GM12874 (cell line): ENCODE results near the gene EHBP1.

Experiments used
- CTCF ChIP-seq: IDR thresholded peaks from 2 replicates; pipeline ENCODE4 v1.5.1; 2011; ENCODE audit warnings: low read depth, mild to moderate bottlenecking, control low read depth, low read length, moderate library complexity; ENCODE audit not compliant: insufficient read depth

The EHBP1 gene

GRCh38 chr2:62856228-62857040 lies 150.9 kb downstream of the EHBP1 start:
- TF ChIP-seq CTCF, result no peak

- no peak for TF ChIP-seq CTCF
Observed at GRCh38 chr2:62857139-62857931, 151.8 kb downstream of the EHBP1 start.

- TF ChIP-seq CTCF, result no peak
Observed at GRCh38 chr2:62858231-62858832, 152.8 kb downstream of the EHBP1 start.

GRCh38 chr2:62868947-62869346 lies 163.4 kb downstream of the EHBP1 start:
- TF ChIP-seq CTCF, result no peak

- TF ChIP-seq CTCF, result no peak
Observed at GRCh38 chr2:62870966-62871365, 165.5 kb downstream of the EHBP1 start.

- TF ChIP-seq CTCF, result no peak
Observed at GRCh38 chr2:62871506-62871905, 166.0 kb downstream of the EHBP1 start.

- no peak for TF ChIP-seq CTCF
Observed at GRCh38 chr2:62873603-62874002, 168.1 kb downstream of the EHBP1 start.
